Measurements from ENCODE around the gene FAM9C.

Gene FAM9C

GRCh38 chrX:13043138-13043537 lies 1.3 kb downstream of the FAM9C start:
- POLR2A ChIA-PET (ENCODE audit: low non-redundant PET), result no interaction called here
- TF ChIP-seq CTCF (conservative IDR thresholded peaks at IDR 0.05; ENCODE audit: low read depth), result no peak
- CTCF ChIA-PET, result interaction anchor here (0.6 to 1.3 kb wide), 3 partner anchors 13 to 150 kb away, joined by 3 to 4 read pairs (median 3); no protein-coding TSS in a partner anchor
- H3K27ac ChIP-seq, result no peak overlapping the region
- no peak for DNase-seq (ENCODE audit: low spot score)

GRCh38 chrX:13036896-13037295 lies 7.5 kb downstream of the FAM9C start:
- CTCF ChIA-PET, result no interaction called here
- no peak for TF ChIP-seq CTCF (conservative IDR thresholded peaks at IDR 0.05; ENCODE audit: low read depth)
- POLR2A ChIA-PET (ENCODE audit: low non-redundant PET), result no interaction called here
- DNase-seq (ENCODE audit: low spot score), result no peak
- H3K27ac ChIP-seq, result no peak overlapping the region

- ChIA-PET CTCF (no interaction called here), POLR2A (ENCODE audit: low non-redundant PET) (no interaction called here)
- no peak overlapping the region for H3K27ac ChIP-seq
- no peak for DNase-seq (ENCODE audit: low spot score)
- TF ChIP-seq CTCF (conservative IDR thresholded peaks at IDR 0.05; ENCODE audit: low read depth), result no peak
Measured at GRCh38 chrX:13033193-13033592, 11.2 kb downstream of the FAM9C start.

DNA sequence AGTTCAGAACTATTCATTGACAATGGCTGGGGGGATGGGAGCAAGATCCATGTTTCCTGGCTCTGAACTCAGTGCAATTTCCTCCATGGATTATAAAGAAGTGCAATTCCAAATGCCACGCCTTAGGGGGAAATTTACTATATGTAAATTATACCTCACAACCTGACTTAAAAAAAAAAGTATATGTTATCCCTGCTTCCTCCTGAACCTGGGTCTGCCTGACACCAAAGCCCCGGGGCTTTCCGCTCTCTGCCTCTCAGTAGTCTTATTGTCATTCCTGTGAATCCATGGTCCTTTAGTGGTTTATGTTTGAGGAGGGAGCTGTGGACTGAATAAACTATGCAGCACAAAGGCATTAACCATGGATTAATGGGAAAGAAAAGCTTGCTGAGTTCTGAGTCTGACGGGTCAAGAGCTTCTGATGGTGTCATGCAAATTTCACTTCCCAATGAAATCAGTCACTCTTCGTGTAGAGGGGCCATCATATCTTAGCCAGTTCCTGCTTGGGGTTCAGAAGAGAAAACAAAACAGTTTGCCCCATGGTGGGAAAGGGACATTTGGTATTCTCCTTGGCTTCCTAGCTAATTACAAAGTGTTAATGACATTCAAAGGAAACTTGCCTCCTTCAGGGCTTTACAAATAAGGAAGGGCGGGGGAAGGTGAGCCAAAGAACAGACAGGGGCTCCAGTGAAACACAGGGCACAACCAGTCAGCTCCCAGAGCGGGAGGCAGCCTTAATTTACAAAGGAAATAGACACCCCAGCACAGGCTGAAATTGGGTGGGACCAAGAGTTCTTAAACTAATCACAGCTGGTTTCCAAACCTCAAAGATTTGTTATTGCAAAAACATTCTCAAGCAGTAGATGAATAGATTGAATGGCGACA lies 14.3 kb downstream of the FAM9C start:
- ChIA-PET POLR2A (ENCODE audit: low non-redundant PET) (interaction anchor here (0.9 kb wide), 1 partner anchor 74 kb away, joined by 3 read pairs; no protein-coding TSS in a partner anchor), CTCF (interaction anchor here (0.6 kb wide), 1 partner anchor 13 kb away, joined by 3 read pairs; no protein-coding TSS in a partner anchor)
- TF ChIP-seq CTCF (conservative IDR thresholded peaks at IDR 0.05; ENCODE audit: low read depth), result no peak
- no peak overlapping the region for H3K27ac ChIP-seq
- DNase-seq (ENCODE audit: low spot score), result no peak

DNA sequence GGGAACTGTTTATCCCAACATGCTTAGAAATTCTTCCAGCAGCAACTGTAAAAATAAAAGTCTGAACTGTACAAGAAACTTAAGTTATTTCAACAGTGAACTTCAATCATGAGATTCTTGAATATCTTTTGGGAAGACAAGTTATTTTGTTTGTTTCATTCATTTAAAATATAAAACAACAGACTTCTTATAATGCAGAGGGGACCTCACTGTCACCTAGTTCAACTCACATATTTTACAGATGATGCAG lies 14.9 kb downstream of the FAM9C start:
- ChIA-PET POLR2A (ENCODE audit: low non-redundant PET) (interaction anchor here (0.9 kb wide), 1 partner anchor 73 kb away, joined by 3 read pairs; no protein-coding TSS in a partner anchor), CTCF (interaction anchor here (0.6 kb wide), 1 partner anchor 13 kb away, joined by 3 read pairs; no protein-coding TSS in a partner anchor)
- peak overlapping the region; percentile 64 for H3K27ac ChIP-seq
- DNase-seq (ENCODE audit: low spot score), result no peak
- no peak for TF ChIP-seq CTCF (conservative IDR thresholded peaks at IDR 0.05; ENCODE audit: low read depth)

- ChIA-PET CTCF (no interaction called here), POLR2A (ENCODE audit: low non-redundant PET) (no interaction called here)
- TF ChIP-seq CTCF (conservative IDR thresholded peaks at IDR 0.05; ENCODE audit: low read depth), result no peak
- peak overlapping the region; percentile 64 for H3K27ac ChIP-seq
- DNase-seq (ENCODE audit: low spot score), result no peak
Measured at GRCh38 chrX:13028871-13029636, 15.4 kb downstream of the FAM9C start.
